ENCODE data around the gene TBC1D24. TPM values are rescaled to one million over a fixed set of nuclear protein-coding genes. Genes with fewer than 3 reads are reported as not detected.

TBC1D24 gene
- polyA plus RNA-seq, 3 donors = 0.76 to 5.9 (median 2.1) TPM

- no peaks in the 10 kb centered on the region for H3K9me3 ChIP-seq (replicated peaks in 1 of 2; ENCODE audit: control insufficient read depth in 1 of 2, insufficient read depth in 1 of 2, low read length in 2 of 2)
- H3K9me3 Mint-ChIP-seq = no peaks in the 10 kb centered on the region
- peaks cover 4 to 14% of the 10 kb centered on the region in 2 donors for H3K36me3 ChIP-seq (replicated peaks in 1 of 2; ENCODE audit: control insufficient read depth in 1 of 2, insufficient read depth in 2 of 2, low read length in 2 of 2)
- under 1% methylated on average over 93 of the region's 103 CpGs for WGBS (ENCODE audit: insufficient coverage)
- no peaks in the 10 kb centered on the region for H4K20me1 ChIP-seq (ENCODE audit: insufficient read depth, low read length)
- peak within 1 kb of the TSS; percentile 74 to 94 (median 92) for H3K4me3 ChIP-seq (replicated peaks in 1 of 3; ENCODE audit: low read depth in 2 of 3, low read length in 3 of 3)
- peak; percentile 92 to 95 (median 94) for DNase-seq
- H3K27me3 ChIP-seq (ENCODE audit: control insufficient read depth in 2 of 2, insufficient read depth in 2 of 2, low read length in 2 of 2) = no peaks in the 10 kb centered on the region
- H3K79me2 ChIP-seq (ENCODE audit: insufficient read depth, low read length) = peaks cover 45% of the 10 kb centered on the region
- H3K4me2 ChIP-seq (replicated peaks; ENCODE audit: extremely low read depth, low read length, poor library complexity, severe bottlenecking) = peak within 1 kb of the TSS; percentile 94
- intact Hi-C loops (cut with micrococcal nuclease) = loop anchor here (5.0 to 10.0 kb wide), 4 partner anchors 33 to 87 kb away; partner anchors contain the start of genes ABCA3 (in 1 of the 2), NTN3 (in 1 of the 2), TBC1D24 (in 1 of the 2) and TEDC2 (in 1 of the 2)
- no peak for TF ChIP-seq CTCF (IDR thresholded peaks at IDR 0.05)
- peak within 1 kb of the TSS; percentile 77 for H3K9ac ChIP-seq (ENCODE audit: insufficient read depth, low read length, poor library complexity, severe bottlenecking)
- peak within 1 kb of the TSS in 4 of 7 donors; percentile 17 to 68 (median 32) for H3K27ac Mint-ChIP-seq
- H3K4me1 ChIP-seq (ENCODE audit: control insufficient read depth in 1 of 2, insufficient read depth in 2 of 2, low read length in 2 of 2) = peaks cover 20 to 28% of the 10 kb centered on the region in 2 donors
- H3K27ac ChIP-seq (ENCODE audit: low read depth in 1 of 2, low read length in 2 of 2) = peak within 1 kb of the TSS in 1 of 2 donors; percentile 10
- H2AFZ ChIP-seq (ENCODE audit: insufficient read depth, low read depth, low read length, poor library complexity, severe bottlenecking) = peak within 1 kb of the TSS; percentile 99
- H3K36me3 Mint-ChIP-seq = peaks cover 10 to 16% of the 10 kb centered on the region in 2 donors
- peak within 1 kb of the TSS; percentile 84 to 94 for H3K4me3 Mint-ChIP-seq
- peaks cover 0 to 2% (median 0%) of the 10 kb centered on the region in 3 donors for H3K27me3 Mint-ChIP-seq (ENCODE audit: low read depth in 3 of 3)
- peaks cover 31% of the 10 kb centered on the region for H3K4me1 Mint-ChIP-seq
Measured at GRCh38 chr16:2429034-2429770, 45.7 kb upstream of the TBC1D24 start, which contains the start of gene CCNF. TSS of gene CCNF (plus strand) at chr16:2429447. CDS start at chr16:2429482, 35 bp downstream.

GRCh38 chr16:2429771-2430663, 44.9 kb upstream of the TBC1D24 start:
- Mint-ChIP-seq H3K36me3 (peaks cover 13 to 21% of the 10 kb centered on the region in 2 donors), H3K27ac (peak overlapping the region in 3 of 7 donors; percentile 17 to 68 (median 22)), H3K27me3 (ENCODE audit: low read depth in 3 of 3) (peaks cover 0 to 2% (median 0%) of the 10 kb centered on the region in 3 donors), H3K4me3 (peak overlapping the region; percentile 84 to 94), H3K4me1 (peaks cover 31% of the 10 kb centered on the region), H3K9me3 (no peaks in the 10 kb centered on the region)
- peak; percentile 2 for TF ChIP-seq CTCF (IDR thresholded peaks at IDR 0.05)
- peak overlapping the region; percentile 52 to 94 (median 79) for H3K4me3 ChIP-seq (replicated peaks in 1 of 3; ENCODE audit: low read depth in 2 of 3, low read length in 3 of 3)
- H3K36me3 ChIP-seq (replicated peaks in 1 of 2; ENCODE audit: control insufficient read depth in 1 of 2, insufficient read depth in 2 of 2, low read length in 2 of 2) = peaks cover 4 to 14% of the 10 kb centered on the region in 2 donors
- peak overlapping the region; percentile 99 for H2AFZ ChIP-seq (ENCODE audit: insufficient read depth, low read depth, low read length, poor library complexity, severe bottlenecking)
- H3K9me3 ChIP-seq (replicated peaks in 1 of 2; ENCODE audit: control insufficient read depth in 1 of 2, insufficient read depth in 1 of 2, low read length in 2 of 2) = no peaks in the 10 kb centered on the region
- H4K20me1 ChIP-seq (ENCODE audit: insufficient read depth, low read length) = no peaks in the 10 kb centered on the region
- H3K9ac ChIP-seq (ENCODE audit: insufficient read depth, low read length, poor library complexity, severe bottlenecking) = peak overlapping the region; percentile 77
- H3K27me3 ChIP-seq (ENCODE audit: control insufficient read depth in 2 of 2, insufficient read depth in 2 of 2, low read length in 2 of 2) = no peaks in the 10 kb centered on the region
- intact Hi-C loops (cut with micrococcal nuclease) = loop anchor here (5.0 to 10.0 kb wide), 5 partner anchors 32 to 88 kb away; partner anchors contain the start of genes ABCA3 (in 1 of the 2), NTN3 (in 1 of the 2), TBC1D24 (in 1 of the 2) and TEDC2 (in 1 of the 2)
- WGBS (ENCODE audit: insufficient coverage) = 2% methylated on average over 43 of the region's 46 CpGs
- H3K4me1 ChIP-seq (ENCODE audit: control insufficient read depth in 1 of 2, insufficient read depth in 2 of 2, low read length in 2 of 2) = peaks cover 20 to 28% of the 10 kb centered on the region in 2 donors
- H3K79me2 ChIP-seq (ENCODE audit: insufficient read depth, low read length) = peaks cover 45% of the 10 kb centered on the region
- DNase-seq = peak in 1 of 3 donors; percentile 1
- peak overlapping the region; percentile 94 for H3K4me2 ChIP-seq (replicated peaks; ENCODE audit: extremely low read depth, low read length, poor library complexity, severe bottlenecking)
- peak overlapping the region in 1 of 2 donors; percentile 10 for H3K27ac ChIP-seq (ENCODE audit: low read depth in 1 of 2, low read length in 2 of 2)
